Activated T-helper 1 cell treated with Interleukin-2 at 50 U/mL for 16 hours (primary cell): Measurements from ENCODE around the gene RPH3AL.
"Not testable (repeated sequence)": the region's sequence is repeated elsewhere in the genome, so short reads cannot be mapped to it uniquely, and the experiment has no call there.

Experiments used
- DNase-seq: peaks from one replicate; pipeline ENCODE4 v3.0.0-alpha.2; 2020; ENCODE audit warnings: low read depth

RPH3AL gene

GRCh38 chr17:379531-380465 is 27.2 kb upstream of the RPH3AL start:
- DNase-seq: no peak

- no peak for DNase-seq
Observed at GRCh38 chr17:378068-378467, 25.5 kb upstream of the RPH3AL start.

- DNase-seq: no peak
Observed at GRCh38 chr17:376936-377863, 24.6 kb upstream of the RPH3AL start.

- DNase-seq: no peak
Observed at GRCh38 chr17:373613-374230, 21.1 kb upstream of the RPH3AL start.

GRCh38 chr17:372157-373152 is 19.8 kb upstream of the RPH3AL start:
- DNase-seq: no peak

GRCh38 chr17:371583-371982 is 19.0 kb upstream of the RPH3AL start:
- DNase-seq: no peak

GRCh38 chr17:367656-368055 is 15.0 kb upstream of the RPH3AL start:
- DNase-seq: not testable (repeated sequence)

GRCh38 chr17:366657-367615 is 14.3 kb upstream of the RPH3AL start:
- not testable (repeated sequence) for DNase-seq

- DNase-seq: no peak
Observed at GRCh38 chr17:364766-365165, 12.2 kb upstream of the RPH3AL start.

GRCh38 chr17:364308-364707 is 11.7 kb upstream of the RPH3AL start:
- no peak for DNase-seq

- no peak for DNase-seq
Observed at GRCh38 chr17:362721-363120, 10.1 kb upstream of the RPH3AL start.

- DNase-seq: no peak
Observed at GRCh38 chr17:360092-360750, 7.6 kb upstream of the RPH3AL start.

GRCh38 chr17:358491-359151 is 6.0 kb upstream of the RPH3AL start:
- no peak for DNase-seq

- no peak for DNase-seq
Observed at GRCh38 chr17:357644-358043, 5.0 kb upstream of the RPH3AL start.

- DNase-seq: no peak
Observed at GRCh38 chr17:356671-357434, 4.2 kb upstream of the RPH3AL start.

- no peak for DNase-seq
Observed at GRCh38 chr17:354651-355556, 2.3 kb upstream of the RPH3AL start.

GRCh38 chr17:353838-354234 is 1.2 kb upstream of the RPH3AL start:
- DNase-seq: no peak
